HepG2 (cell line): ENCODE data around the gene PLIN3. TPM values are rescaled to one million over a fixed set of nuclear protein-coding genes. Genes with fewer than 3 reads are reported as not detected.
A peak's percentile ranks its signal among the peaks of the same experiment; 100 is the strongest.

Experiments
- GATAD2A ChIP-seq: IDR thresholded peaks from 2 replicates; pipeline ENCODE4 v1.6.1; 2016
- HNF4A ChIP-seq: sonication (generic); formaldehyde crosslinking; IDR thresholded peaks from 2 replicates; pipeline ENCODE4 v1.4.0; 2020; ENCODE audit warnings: missing genetic modification reagents
- KAT8 ChIP-seq: IDR thresholded peaks from 2 replicates; pipeline ENCODE4 v1.6.1; 2016; ENCODE audit warnings: missing genetic modification reagents, missing compliant biosample characterization
- MBD4 ChIP-seq: IDR thresholded peaks from 2 replicates; pipeline ENCODE4 v1.6.1; 2012; ENCODE audit warnings: low read length, inconsistent platforms, borderline replicate concordance
- RXRB ChIP-seq: IDR thresholded peaks from 2 replicates; pipeline ENCODE4 v1.6.1; 2016; ENCODE audit warnings: borderline replicate concordance, missing genetic modification reagents, missing compliant biosample characterization
- SYNCRIP ChIP-seq: fragments of 200-400 bp; formaldehyde crosslinking; IDR thresholded peaks from 2 replicates; pipeline ENCODE4 v1.6.1; 2018; ENCODE audit warnings: mild to moderate bottlenecking, low read depth, low read length; ENCODE audit not compliant: insufficient read depth
- TBP ChIP-seq: sonication (generic); formaldehyde crosslinking; IDR thresholded peaks from 2 replicates; pipeline ENCODE4 v1.5.0; 2020; ENCODE audit warnings: missing genetic modification reagents
- THAP11 ChIP-seq: IDR thresholded peaks from 2 replicates; pipeline ENCODE4 v1.6.1; 2016; ENCODE audit warnings: missing biosample characterization, missing genetic modification reagents
- ZFX ChIP-seq: sonication (generic); formaldehyde crosslinking; IDR thresholded peaks from 2 replicates; pipeline ENCODE4 v1.4.0; 2020; ENCODE audit warnings: mild to moderate bottlenecking, low read depth, missing genetic modification reagents, moderate library complexity
- ZNF33B ChIP-seq: sonication (generic); formaldehyde crosslinking; IDR thresholded peaks from 2 replicates; pipeline ENCODE4 v1.5.1; 2020; ENCODE audit warnings: mild to moderate bottlenecking, missing genetic modification reagents
- ZNF382 ChIP-seq: sonication (generic); formaldehyde crosslinking; IDR thresholded peaks from 2 replicates; pipeline ENCODE4 v1.5.0; 2020; ENCODE audit warnings: missing genetic modification reagents, mild to moderate bottlenecking, borderline replicate concordance
- ZNF432 ChIP-seq: sonication (generic); formaldehyde crosslinking; IDR thresholded peaks from 2 replicates; pipeline ENCODE4 v1.5.0; 2020; ENCODE audit warnings: missing genetic modification reagents, mild to moderate bottlenecking, borderline replicate concordance
- polyA plus RNA-seq, 8 experiments: library from polyadenylated mRNA; depleted of rRNA in 3 of 8; stranded (reverse) in 7 of 8; unstranded in 1 of 8; fragments of >200 nt; fragmentation: Illumina TruSeq in 4 of 8; extraction: Trizol in 4 of 8; gene quantifications; 2 replicates each; pipeline versions ENCODE4 v1.2.1 to v1.2.3, GENCODE V29; 2011 to 2016; ENCODE audit warnings: low read depth in 4 of 8, missing spikeins in 1 of 8, mixed read lengths in 1 of 8; ENCODE audit not compliant: insufficient read depth in 1 of 8
- total RNA-seq, 5 experiments: library from RNA; depleted of rRNA; stranded (reverse); fragments of >200 nt; fragmentation: Illumina TruSeq; extraction: Trizol; gene quantifications; 2 replicates each; pipeline ENCODE4 v1.2.3, GENCODE V29; 2016; ENCODE audit warnings: low read depth in 1 of 5
- TF ChIP-seq, protein P1 (sequence below): sonication (generic); formaldehyde crosslinking; IDR thresholded peaks from 2 replicates; pipeline ENCODE4 v1.4.0; 2020; ENCODE audit warnings: mild to moderate bottlenecking, missing genetic modification reagents
- TF ChIP-seq, protein P2 (sequence below): sonication (generic); formaldehyde crosslinking; IDR thresholded peaks from 2 replicates; pipeline ENCODE4 v1.4.0; 2020; ENCODE audit warnings: missing genetic modification reagents
- TF ChIP-seq, protein P3 (sequence below): sonication (generic); formaldehyde crosslinking; IDR thresholded peaks from 2 replicates; pipeline ENCODE4 v1.4.0; 2020; ENCODE audit warnings: missing genetic modification reagents

PLIN3 gene
- total and polyA plus RNA-seq, 2 of the 13 experiments (the other 11 are each of a cell fraction or from before 2014, with no cell fraction given) = 49.3 to 57.9 TPM

DNA sequence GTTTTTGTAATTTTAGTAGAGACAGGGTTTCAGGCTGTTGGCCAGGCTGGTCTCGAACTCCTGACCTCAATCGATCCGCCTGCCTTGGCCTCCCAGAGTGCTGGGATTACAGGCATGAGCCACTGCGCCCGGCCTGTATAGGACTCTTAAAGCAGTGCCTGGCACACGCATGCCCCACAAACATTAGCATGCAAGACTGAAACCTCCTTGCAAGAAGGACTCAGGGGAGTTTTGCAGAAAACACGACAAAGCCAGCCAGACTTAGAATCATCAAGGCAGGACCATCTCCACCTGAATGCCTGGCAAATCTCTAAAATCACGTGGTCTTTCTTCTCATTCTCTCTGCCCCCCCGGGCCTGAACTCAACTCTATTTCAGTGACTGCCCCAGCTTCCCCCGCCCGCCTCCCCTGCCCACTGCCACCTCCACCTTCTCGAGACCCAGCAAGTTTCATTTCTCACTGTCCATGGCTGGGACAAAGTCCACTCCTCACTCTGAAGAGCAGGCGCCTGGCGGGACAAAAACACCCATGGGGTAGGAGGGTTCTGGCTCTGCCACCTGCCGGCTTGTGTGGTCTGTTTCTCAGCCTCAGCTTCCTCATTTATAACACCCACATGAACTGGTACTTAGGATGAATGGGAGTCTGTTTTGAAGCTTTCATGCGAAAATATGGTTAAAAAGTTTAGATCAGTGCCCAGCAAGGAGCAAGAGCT, 38.3 kb downstream of the PLIN3 start (continued):
- TF ChIP-seq, protein P1, sequence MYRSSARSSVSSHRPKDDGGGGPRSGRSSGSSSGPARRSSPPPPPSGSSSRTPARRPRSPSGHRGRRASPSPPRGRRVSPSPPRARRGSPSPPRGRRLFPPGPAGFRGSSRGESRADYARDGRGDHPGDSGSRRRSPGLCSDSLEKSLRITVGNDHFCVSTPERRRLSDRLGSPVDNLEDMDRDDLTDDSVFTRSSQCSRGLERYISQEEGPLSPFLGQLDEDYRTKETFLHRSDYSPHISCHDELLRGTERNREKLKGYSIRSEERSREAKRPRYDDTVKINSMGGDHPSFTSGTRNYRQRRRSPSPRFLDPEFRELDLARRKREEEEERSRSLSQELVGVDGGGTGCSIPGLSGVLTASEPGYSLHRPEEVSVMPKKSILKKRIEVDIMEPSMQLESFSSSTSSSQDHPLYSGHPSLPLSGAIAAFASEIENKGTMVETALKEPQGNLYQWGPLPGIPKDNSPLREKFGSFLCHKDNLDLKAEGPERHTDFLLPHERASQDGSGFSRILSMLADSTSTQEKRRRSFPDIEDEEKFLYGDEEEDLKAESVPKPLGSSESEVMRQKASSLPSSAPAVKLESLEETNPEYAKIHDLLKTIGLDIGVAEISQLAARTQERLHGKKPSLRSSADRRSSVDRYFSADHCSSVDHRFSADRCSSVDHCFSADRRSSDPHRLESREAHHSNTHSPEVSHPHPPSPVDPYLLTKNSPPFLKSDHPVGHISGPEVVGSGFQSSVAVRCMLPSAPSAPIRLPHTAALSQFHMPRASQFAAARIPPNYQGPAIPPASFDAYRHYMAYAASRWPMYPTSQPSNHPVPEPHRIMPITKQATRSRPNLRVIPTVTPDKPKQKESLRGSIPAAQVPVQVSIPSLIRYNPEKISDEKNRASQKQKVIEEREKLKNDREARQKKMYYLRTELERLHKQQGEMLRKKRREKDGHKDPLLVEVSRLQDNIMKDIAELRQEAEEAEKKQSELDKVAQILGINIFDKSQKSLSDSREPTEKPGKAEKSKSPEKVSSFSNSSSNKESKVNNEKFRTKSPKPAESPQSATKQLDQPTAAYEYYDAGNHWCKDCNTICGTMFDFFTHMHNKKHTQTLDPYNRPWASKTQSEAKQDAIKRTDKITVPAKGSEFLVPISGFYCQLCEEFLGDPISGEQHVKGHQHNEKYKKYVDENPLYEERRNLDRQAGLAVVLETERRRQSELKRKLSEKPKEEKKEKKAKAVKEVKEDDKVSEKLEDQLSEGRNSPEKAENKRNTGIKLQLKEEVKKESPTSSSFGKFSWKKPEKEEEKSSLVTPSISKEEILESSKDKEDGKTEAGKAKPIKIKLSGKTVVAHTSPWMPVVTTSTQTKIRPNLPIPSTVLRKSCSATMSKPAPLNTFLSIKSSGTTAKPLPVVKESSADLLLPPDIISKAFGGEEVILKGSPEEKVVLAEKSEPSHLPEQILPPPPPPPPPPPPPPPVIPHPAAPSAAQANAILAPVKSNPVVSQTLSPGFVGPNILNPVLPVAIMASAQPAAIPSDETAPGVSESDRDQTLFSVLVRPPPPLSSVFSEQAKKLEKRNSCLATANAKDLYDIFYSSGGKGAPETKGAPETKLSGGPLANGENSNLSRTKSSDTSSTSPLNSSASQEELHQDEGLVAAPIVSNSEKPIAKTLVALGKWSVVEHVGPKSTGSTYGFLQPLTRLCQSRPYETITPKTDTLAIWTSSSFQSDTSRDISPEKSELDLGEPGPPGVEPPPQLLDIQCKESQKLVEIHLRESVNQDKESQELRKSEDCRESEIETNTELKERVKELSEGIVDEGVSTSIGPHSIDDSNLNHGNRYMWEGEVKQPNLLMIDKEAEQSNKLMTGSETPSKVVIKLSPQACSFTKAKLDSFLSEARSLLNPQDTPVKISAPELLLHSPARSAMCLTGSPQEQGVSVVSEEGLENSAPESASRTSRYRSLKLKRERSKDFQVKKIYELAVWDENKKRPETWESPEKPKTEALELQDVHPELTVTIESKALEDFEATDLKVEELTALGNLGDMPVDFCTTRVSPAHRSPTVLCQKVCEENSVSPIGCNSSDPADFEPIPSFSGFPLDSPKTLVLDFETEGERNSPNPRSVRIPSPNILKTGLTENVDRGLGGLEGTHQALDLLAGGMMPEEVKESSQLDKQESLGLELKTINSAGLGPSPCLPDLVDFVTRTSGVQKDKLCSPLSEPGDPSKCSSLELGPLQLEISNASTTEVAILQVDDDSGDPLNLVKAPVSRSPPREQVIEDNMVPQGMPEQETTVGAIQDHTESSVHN = no peak
- no peak for TF ChIP-seq SYNCRIP
- TF ChIP-seq TBP (CRISPR knock-in tag) = no peak
- TF ChIP-seq, protein P2, sequence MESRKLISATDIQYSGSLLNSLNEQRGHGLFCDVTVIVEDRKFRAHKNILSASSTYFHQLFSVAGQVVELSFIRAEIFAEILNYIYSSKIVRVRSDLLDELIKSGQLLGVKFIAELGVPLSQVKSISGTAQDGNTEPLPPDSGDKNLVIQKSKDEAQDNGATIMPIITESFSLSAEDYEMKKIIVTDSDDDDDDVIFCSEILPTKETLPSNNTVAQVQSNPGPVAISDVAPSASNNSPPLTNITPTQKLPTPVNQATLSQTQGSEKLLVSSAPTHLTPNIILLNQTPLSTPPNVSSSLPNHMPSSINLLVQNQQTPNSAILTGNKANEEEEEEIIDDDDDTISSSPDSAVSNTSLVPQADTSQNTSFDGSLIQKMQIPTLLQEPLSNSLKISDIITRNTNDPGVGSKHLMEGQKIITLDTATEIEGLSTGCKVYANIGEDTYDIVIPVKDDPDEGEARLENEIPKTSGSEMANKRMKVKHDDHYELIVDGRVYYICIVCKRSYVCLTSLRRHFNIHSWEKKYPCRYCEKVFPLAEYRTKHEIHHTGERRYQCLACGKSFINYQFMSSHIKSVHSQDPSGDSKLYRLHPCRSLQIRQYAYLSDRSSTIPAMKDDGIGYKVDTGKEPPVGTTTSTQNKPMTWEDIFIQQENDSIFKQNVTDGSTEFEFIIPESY (CRISPR knock-in tag) = 0 out of 2 replicates have a peak, but pooled peaks have one; percentile 40
- TF ChIP-seq ZFX (CRISPR knock-in tag) = peak; percentile 26; the same call in 1 of the 2 replicates
- peak; percentile 36; the same call in 1 of the 2 replicates for TF ChIP-seq RXRB
- TF ChIP-seq HNF4A (CRISPR knock-in tag) = peak; percentile 80
- peak; percentile 75 for TF ChIP-seq GATAD2A (CRISPR knock-in tag)
- no peak for TF ChIP-seq ZNF382 (CRISPR knock-in tag)
- peak; percentile 62 for TF ChIP-seq THAP11 (CRISPR knock-in tag)
- TF ChIP-seq ZNF33B (CRISPR knock-in tag) = no peak
- TF ChIP-seq MBD4 = no peak
- no peak for TF ChIP-seq ZNF432 (CRISPR knock-in tag)
- TF ChIP-seq, protein P3, sequence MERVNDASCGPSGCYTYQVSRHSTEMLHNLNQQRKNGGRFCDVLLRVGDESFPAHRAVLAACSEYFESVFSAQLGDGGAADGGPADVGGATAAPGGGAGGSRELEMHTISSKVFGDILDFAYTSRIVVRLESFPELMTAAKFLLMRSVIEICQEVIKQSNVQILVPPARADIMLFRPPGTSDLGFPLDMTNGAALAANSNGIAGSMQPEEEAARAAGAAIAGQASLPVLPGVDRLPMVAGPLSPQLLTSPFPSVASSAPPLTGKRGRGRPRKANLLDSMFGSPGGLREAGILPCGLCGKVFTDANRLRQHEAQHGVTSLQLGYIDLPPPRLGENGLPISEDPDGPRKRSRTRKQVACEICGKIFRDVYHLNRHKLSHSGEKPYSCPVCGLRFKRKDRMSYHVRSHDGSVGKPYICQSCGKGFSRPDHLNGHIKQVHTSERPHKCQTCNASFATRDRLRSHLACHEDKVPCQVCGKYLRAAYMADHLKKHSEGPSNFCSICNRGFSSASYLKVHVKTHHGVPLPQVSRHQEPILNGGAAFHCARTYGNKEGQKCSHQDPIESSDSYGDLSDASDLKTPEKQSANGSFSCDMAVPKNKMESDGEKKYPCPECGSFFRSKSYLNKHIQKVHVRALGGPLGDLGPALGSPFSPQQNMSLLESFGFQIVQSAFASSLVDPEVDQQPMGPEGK (CRISPR knock-in tag) = peak; percentile 51; the same call in 1 of the 2 replicates
- TF ChIP-seq KAT8 (CRISPR knock-in tag) = peak; percentile 40; the same call in 1 of the 2 replicates
